GM06990 (cell line): ENCODE measurements around the gene F12.

Experiments
- DNase-seq: peaks from one replicate; pipeline ENCODE4 v3.0.0-alpha.2; 2011; ENCODE audit not compliant: insufficient read length; ENCODE audit errors: extremely low read depth
- H3K27me3 ChIP-seq: replicated peaks from 2 replicates; pipeline ENCODE4 v1.6.0; 2011; ENCODE audit warnings: low read length; ENCODE audit not compliant: control insufficient read depth, insufficient read depth
- H3K36me3 ChIP-seq: 2 replicates; pipeline ENCODE4 v1.5.1; 2011; ENCODE audit warnings: low read length; ENCODE audit not compliant: control insufficient read depth, insufficient read depth
- H3K4me3 ChIP-seq: replicated peaks from 2 replicates; pipeline ENCODE4 v1.5.1; 2011; ENCODE audit warnings: low read depth, mild to moderate bottlenecking, control low read depth, low read length
- CTCF ChIP-seq: IDR thresholded peaks from 2 replicates; pipeline ENCODE4 v1.5.1; 2011; ENCODE audit warnings: low read length, control low read depth, mild to moderate bottlenecking, inconsistent platforms; ENCODE audit not compliant: insufficient read depth, poor library complexity, severe bottlenecking

F12 gene

GRCh38 chr5:177450667-177451424 is 41.5 kb upstream of the F12 start:
- Histone ChIP-seq H3K4me3 (no peak overlapping the region), H3K27me3 (no peaks in the 10 kb centered on the region), H3K36me3 (no peaks in the 10 kb centered on the region; the same call in 1 of the 2 replicates)
- no peak for DNase-seq
- no peak for TF ChIP-seq CTCF

DNA sequence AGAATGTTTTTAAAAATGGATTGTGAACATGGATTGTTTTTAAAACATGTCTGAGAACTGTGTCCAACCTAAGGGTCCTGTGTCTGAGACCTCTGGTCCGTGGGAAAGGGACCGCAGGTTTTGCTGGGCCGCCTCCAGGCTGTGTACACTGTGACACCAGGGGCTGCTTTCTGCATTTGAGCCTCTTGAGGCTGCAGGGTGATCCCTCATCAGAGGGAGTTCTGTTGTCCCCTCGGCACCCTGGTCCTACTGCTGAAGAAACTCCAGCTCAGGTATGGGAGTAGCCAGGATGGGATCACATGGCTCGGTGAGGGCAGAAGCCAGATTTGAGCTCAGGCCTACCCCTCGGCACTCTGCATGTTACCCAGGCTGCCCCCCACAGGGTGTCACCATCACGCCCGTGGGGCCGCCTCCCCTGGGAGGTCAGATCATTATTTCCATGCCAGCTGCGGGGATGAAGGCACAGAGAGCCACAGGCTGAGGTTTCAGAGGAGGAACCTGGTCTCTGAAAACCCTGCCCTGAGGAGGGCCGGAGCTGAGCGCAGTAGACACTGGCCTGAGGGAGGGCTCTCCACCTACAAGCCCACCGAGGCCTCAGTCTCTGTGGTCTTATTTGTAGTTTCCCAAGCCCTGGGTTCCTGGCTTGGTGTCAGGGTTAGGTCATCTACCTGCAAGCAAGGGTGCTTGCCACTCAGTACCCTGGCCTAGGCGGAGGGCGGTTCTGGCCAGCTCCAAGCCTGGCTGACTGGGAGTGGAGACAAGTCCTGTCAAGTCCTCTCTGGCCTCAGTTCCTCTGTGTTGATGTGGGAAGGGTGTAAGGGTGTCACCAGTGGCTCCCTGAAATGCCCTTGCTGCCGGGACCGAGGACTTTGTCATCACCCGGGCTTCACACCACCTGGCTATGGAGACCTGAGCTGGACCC is 40.0 kb upstream of the F12 start:
- Histone ChIP-seq H3K36me3 (no peaks in the 10 kb centered on the region; the same call in 1 of the 2 replicates), H3K27me3 (no peaks in the 10 kb centered on the region), H3K4me3 (no peak overlapping the region)
- DNase-seq: no peak
- no peak for TF ChIP-seq CTCF

DNA sequence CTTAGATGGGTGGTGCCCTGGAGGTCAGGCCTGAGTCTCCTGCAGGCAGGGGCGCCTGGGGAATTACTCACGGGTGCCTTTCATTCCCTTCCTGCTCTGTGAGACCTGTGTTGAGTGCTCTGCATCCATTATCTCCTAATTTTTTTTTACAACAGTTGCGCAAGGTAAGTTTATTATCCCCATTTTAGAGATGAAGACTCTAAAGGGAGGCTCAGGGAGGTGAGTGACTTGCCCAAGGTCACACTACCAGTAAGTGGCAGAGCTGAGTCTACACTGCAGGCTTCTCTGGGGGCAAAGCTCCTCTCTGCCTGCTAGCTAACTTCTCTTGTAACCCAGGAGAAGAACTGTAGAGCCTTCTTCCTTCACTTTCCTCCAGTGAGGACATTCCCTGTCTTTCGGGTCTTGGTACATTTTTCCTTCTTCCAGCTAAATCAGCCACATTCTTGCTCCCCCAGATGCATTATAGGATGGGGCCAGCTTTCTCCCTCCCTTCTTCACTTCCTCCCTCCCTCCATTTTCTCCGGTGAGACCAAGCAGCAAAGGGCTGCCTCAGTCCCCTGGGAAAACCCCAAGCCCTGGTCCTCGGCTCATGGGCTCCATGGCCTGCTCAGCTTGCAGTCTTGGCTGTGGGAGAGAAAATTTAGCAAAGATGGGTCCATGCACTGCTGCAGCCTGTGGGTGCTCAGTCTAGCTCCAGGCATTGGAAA is 39.0 kb upstream of the F12 start:
- no peak overlapping the region for H3K4me3 ChIP-seq
- no peak for TF ChIP-seq CTCF
- DNase-seq: no peak
- no peaks in the 10 kb centered on the region for H3K27me3 ChIP-seq
- peaks cover 2% of the 10 kb centered on the region; the same call in 1 of the 2 replicates for H3K36me3 ChIP-seq

GRCh38 chr5:177447611-177448243 is 38.4 kb upstream of the F12 start:
- TF ChIP-seq CTCF: no peak
- Histone ChIP-seq H3K4me3 (peak overlapping the region; percentile 26), H3K27me3 (no peaks in the 10 kb centered on the region), H3K36me3 (peaks cover 3% of the 10 kb centered on the region)
- no peak for DNase-seq

DNA sequence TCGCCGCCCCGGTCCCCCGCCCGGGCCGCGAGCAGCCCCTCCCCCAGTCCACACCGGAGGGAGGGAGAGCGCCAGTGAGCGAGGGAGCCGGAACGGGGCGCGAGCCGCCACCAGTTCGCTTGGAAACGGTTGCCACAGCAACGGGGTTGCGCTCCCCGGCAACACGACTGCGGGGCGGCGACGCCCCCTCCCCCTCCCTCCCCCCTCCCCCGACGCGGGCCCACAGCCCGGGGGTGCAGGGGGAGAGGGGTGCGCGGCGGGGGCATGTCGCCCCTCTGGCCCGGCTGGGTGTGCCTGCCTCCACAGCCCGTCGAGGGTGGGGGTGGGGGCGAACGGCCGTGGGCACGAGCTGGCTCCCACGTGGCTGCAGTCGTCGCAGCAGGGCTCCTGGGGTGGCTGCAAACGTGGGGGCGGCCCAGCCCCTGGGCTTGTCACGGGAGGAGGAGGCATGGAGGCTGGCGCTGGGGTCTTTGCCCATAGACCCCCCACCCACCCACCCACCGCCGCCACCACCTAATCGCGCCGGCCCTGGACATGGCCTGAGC is 37.8 kb upstream of the F12 start:
- Histone ChIP-seq H3K27me3 (no peaks in the 10 kb centered on the region), H3K4me3 (peak overlapping the region; percentile 60), H3K36me3 (peaks cover 8% of the 10 kb centered on the region)
- DNase-seq: peak; percentile 77
- no peak for TF ChIP-seq CTCF
